Measurements from ENCODE around the gene CD248.

- TF ChIP-seq CTCF (IDR thresholded peaks at IDR 0.05; ENCODE audit: insufficient read depth, low read length, poor library complexity, severe bottlenecking) = no peak
- no peak for TF ChIP-seq EZH2phosphoT487 (conservative IDR thresholded peaks at IDR 0.05; ENCODE audit: low read length)
These were observed 45.8 kb upstream of the CD248 start for GRCh38 chr11:66362481-66363147.
